GM19395 (cell line): ENCODE measurements around the gene ZNF540.
A peak's percentile ranks its signal among the peaks of the same experiment; 100 is the strongest.
"Not testable (repeated sequence)": the region's sequence is repeated elsewhere in the genome, so short reads cannot be mapped to it uniquely, and the experiment has no call there.

ENCODE experiments used
- ATAC-seq: cut with Tn5 transposase; IDR thresholded peaks from one replicate; pipeline ENCODE4 v1.9.1; 2021; ENCODE audit warnings: mild to moderate bottlenecking, moderate library complexity; ENCODE audit not compliant: unreplicated experiment

Gene ZNF540

GRCh38 chr19:37594304-37594981 is at the start of gene ZNF540, which contains the start of gene ZNF571:
Gene ZNF540, plus strand, starts transcription at chr19:37594876. Its CDS starts 3,572 bp downstream, at chr19:37598448.
Gene ZNF571, minus strand, starts transcription at chr19:37594792. Its CDS starts 8,116 bp downstream, at chr19:37586676.
- ATAC-seq, result peak; percentile 97

GRCh38 chr19:37551129-37551993 is 43.3 kb upstream of the ZNF540 start:
- ATAC-seq, result no peak

DNA sequence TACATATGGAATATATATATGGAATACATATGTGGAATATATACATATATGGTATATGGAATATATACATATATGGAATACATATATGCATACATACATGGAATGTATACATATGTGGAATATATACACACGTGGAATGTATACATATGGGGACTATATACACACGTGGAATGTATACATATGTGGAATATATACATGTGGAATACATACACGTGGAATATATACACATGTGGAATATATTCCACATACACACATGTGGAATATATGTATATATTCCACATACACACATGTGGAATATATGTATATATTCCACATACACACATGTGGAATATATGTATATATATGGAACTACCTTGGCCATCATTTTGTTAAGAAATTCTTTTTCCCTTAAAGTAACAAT is 31.2 kb upstream of the ZNF540 start:
- ATAC-seq, result no peak

- no peak for ATAC-seq
Observed at GRCh38 chr19:37564624-37565369, 29.9 kb upstream of the ZNF540 start.

- no peak for ATAC-seq
Observed at GRCh38 chr19:37565370-37565669, 29.4 kb upstream of the ZNF540 start.

DNA sequence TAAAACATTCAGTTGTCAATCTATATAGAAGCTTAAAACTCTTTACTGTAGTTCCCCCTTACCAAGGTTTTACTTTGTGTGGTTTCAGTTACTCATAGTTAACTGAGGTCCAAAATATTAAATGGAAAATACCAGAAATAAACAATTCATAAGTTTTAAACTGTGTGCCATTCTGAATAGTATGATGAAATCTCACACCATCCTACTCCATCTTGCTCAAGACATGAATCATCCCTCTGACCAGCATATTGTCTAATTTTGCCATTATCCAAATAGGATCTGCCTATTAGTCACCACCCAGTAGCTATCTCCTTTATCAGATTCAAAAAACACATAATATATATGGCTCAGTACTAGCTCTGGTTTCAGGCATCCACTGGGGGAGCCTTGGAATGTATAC is 22.5 kb upstream of the ZNF540 start:
- ATAC-seq, result no peak

DNA sequence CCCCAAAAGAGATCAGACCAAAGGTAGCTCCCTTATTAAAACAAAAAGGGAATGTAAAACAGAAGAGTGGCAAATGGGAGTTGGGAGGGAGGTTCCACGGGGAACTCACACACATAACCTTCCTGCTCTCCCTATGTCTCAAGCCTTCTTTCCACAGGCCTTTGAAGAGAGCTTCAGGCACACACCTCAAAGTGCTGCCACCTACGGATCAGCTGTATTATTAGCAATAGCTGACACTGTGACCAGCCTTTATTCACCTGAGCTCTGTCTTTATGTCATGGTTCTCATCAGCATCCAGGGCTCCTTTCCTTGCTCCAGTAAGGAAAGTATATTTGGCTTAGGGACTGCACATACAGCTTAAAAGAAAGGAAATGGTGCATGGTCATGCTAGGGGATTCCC is 11.3 kb upstream of the ZNF540 start:
- ATAC-seq, result no peak

DNA sequence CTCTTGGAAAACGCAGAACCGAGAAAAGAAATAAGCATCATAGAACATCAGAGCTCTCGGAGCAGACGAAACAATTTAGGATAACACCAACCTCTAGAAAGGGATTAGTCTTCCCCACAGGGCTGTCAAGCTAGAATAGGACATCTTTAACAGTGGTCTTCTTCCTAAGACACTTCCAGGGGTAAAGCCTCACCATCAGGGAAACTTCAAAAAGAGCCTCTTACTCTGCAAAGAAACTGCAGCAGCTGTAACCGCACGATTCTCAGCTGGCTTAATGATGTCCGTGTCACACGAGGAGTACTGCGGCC is 726 bp upstream of the ZNF540 start:
- peak; percentile 46 for ATAC-seq

DNA sequence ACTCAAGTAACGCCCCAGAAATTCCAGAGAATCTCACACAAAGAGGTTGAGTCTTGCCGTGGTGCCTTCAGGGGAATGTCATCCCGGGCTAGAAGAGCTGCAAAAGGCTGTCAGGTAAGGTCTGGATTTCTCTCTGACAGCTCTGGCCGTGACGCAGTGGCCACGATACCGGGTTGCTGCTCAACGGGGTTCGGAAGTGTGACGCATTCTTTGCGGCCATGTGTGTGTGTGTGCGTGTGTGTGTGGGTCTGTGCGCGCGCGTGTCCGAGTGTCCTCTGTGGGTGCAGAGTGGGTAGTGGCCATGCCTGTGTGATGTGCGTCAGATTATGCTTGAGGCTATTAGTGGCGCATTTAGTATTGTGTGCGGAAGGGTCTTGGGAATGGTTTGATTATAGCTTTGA is 306 bp downstream of the ZNF540 start:
- ATAC-seq, result peak; percentile 49

- no peak for ATAC-seq
Observed at GRCh38 chr19:37635076-37636056, 40.7 kb downstream of the ZNF540 start.

GRCh38 chr19:37654118-37654517 is 59.4 kb downstream of the ZNF540 start:
- ATAC-seq, result no peak

- ATAC-seq, result peak; percentile 65
Observed at GRCh38 chr19:37654629-37655300, 60.1 kb downstream of the ZNF540 start.

- peak; percentile 66 for ATAC-seq
Observed at GRCh38 chr19:37655301-37655688, 60.6 kb downstream of the ZNF540 start, which contains the start of gene ZFP30. Gene ZFP30, minus strand, starts transcription at chr19:37655465. Its CDS starts 7,643 bp downstream, at chr19:37647822.

DNA sequence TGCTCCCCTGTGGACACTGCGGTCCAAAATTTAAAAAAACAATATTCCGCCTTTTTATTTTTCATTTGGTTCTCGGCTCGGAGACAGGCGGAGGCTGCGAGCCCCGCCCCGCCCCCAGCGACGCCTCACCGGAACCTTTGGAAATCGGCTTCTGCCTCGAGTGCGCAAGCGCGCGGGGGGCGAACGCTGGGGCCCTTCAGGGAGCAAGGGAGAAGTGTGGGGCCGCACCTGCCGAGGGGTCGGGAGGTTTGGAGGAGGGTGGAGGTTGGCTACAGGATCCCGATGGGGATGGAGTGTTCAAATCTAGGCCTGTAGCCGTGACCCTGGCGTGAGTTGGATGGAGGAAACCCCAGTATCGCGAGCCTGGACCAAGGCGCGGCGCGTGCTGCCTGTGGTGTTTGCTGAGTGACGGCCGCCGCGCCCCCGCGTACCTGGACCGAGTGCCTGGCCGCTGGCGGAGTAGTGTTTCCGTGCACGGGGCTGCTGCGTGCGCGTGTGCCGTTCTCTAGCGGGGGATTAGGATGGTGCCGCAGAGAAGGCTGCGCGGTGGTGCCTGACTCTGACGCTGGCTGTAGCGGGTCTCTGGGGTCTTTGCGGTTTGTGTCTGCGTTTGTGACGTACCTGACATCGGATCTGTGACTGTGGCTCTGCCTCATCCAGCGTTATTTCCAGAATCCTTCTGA is 61.2 kb downstream of the ZNF540 start:
- peak; percentile 59 for ATAC-seq

DNA sequence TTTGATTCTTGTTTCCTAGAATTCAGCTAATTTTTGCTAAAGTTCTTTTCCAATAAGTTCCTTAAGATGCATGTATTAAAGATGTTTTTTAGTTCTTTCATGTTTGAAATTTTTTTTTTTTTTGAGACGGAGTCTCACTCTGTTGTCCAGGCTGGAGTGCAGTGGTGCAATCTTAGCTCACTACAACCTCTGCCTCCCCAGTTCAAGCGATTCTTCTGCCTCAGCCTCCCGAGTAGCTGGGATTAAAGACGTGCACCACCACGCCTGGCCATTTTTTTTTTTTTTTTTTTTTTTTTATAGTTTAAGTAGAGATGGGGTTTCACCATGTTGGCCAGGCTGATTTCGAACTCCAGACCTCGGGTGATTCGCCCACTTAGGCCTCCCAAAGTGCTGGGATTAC is 62.5 kb downstream of the ZNF540 start:
- ATAC-seq, result not testable (repeated sequence)
